ENCODE results near the gene ITIH5.

ITIH5 gene

GRCh38 chr10:7513455-7513854, 153.3 kb downstream of the ITIH5 start:
- no peak for DNase-seq (ENCODE audit: extremely low spot score)
- ChIA-PET POLR2A (no interaction called here), CTCF (interaction anchor here (1.6 to 6.0 kb wide), 2 partner anchors 11 to 19 kb away, joined by 3 to 38 read pairs; no protein-coding TSS in a partner anchor)
- TF ChIP-seq CTCF (IDR thresholded peaks at IDR 0.05; ENCODE audit: control extremely low read depth, extremely low read depth, low read depth, missing control alignments) = no peak

DNA sequence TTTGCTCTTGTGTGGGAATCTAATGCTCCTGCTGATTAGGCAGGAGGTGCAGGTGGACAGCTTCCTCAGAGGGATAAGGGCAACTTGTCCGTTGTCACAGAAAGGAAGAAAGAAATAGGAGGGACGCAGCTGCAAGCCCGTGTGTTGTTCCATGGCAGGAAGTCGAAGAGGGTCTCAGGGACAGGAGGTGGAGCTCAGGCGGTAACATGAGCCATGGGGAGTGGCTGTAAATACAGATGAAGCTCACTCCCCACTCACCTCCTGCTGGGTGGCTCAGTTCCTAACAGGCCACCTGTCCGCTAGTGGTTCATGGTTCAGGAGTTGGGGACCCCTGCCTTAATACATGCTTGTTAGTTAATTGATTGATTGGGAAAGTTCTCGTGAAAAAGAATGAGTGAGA, 154.3 kb downstream of the ITIH5 start:
- no peak for TF ChIP-seq CTCF (IDR thresholded peaks at IDR 0.05; ENCODE audit: control extremely low read depth, extremely low read depth, low read depth, missing control alignments)
- DNase-seq (ENCODE audit: extremely low spot score) = no peak
- ChIA-PET CTCF (interaction anchor here (0.8 to 6.0 kb wide), 2 partner anchors 12 to 19 kb away, joined by 3 to 38 read pairs; no protein-coding TSS in a partner anchor), POLR2A (no interaction called here)

DNA sequence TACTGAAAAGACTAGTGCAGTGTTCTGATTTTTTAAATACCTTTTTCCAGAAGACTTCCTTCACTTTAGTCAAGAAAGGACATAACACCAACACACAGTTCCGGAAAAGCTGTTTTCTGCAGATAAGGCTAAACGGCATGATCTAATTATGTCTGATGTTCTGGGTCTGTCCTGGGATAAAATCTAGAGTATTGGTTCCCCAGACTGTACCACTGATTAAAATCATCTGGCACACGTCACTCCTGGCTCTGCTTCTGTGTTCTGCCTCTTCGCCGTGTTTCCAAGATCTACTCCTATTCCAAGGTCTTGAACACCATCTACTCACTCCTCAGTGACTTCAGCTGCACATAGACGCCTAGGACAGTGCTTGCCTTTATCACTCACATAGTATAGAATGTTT, 155.2 kb downstream of the ITIH5 start:
- no peak for TF ChIP-seq CTCF (IDR thresholded peaks at IDR 0.05; ENCODE audit: control extremely low read depth, extremely low read depth, low read depth, missing control alignments)
- no peak for DNase-seq (ENCODE audit: extremely low spot score)
- CTCF ChIA-PET = no interaction called here
- POLR2A ChIA-PET = no interaction called here
